ENCODE results near the gene MAEA.

DNA sequence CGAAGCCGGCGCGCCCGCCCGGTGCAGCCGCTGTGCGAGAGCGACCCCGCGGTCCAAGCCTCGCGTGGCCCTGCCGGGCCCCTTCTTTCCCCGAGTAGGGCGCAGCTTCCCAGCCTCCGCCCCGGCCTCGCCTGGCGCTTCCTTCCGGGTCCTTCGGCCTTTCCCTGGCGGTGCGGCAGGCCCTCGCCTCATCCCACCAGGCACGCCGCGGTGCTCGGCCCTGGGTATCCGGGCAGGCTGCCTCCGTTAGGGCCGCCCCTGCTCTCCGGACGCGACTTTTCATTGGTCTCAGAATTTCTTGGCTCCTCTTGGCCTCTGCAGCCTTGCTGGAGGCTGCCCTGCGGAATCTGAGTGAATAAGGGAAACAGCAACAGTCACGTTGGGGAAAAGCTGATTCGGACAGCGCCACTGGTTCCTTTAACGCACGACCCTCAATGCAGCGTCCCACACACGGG lies 57.7 kb downstream of the MAEA start:
- TF ChIP-seq CTCF (IDR thresholded peaks at IDR 0.05) (no peak), POLR2A (IDR thresholded peaks at IDR 0.05) (no peak)
